NCI-H526 treated with DMSO at 0.1 percent for 48 hours (cell line): ENCODE results near the gene CCNE1.

Source experiments
- DNase-seq: peaks from one replicate; lab custom pipeline; 2025; lab: John Stamatoyannopoulos, UW

Gene CCNE1

GRCh38 chr19:29811125-29812079 is at the start of gene CCNE1:
TSS of gene CCNE1 (plus strand) at chr19:29811991. CDS start at chr19:29812556, 565 bp downstream.
- peak; percentile 63 for DNase-seq

DNA sequence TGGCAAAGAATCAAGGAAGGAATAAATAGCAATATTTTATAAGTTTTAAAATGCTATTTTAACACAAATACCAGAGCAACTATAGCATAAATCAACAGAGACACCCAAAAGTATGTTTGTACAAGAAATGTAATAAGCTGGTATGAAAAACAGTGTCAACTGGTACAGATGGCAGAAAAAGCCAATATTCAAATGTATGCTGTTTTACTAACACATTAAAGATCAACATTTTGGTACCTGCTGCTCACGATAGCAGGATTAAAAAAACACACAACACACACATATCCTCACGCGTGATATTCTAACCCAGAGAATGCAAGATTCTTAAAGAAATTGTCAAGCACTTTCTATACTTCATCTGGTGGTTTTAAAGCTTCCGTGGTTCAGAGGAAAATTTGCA is 48.6 kb upstream of the CCNE1 start:
- no peak for DNase-seq

DNA sequence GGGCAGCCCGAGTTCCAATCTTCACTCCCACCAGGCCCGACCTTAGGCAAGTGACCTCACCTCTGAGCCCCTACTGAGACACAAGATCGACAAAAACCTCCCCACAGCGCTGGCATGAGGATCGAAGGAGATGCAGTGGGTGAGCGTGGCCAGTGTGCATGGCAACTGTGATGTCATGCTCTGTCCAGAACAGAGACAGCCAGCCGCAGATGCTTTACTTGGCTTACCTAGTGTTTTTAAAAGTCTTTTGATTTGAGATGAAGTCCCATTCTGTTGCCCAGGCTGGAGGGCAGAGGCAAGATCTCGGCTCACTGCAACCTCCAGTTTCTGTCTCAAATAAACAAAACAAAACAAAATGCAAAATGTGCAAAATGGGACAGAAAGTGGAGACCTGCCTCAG is 47.4 kb upstream of the CCNE1 start:
- no peak for DNase-seq

DNA sequence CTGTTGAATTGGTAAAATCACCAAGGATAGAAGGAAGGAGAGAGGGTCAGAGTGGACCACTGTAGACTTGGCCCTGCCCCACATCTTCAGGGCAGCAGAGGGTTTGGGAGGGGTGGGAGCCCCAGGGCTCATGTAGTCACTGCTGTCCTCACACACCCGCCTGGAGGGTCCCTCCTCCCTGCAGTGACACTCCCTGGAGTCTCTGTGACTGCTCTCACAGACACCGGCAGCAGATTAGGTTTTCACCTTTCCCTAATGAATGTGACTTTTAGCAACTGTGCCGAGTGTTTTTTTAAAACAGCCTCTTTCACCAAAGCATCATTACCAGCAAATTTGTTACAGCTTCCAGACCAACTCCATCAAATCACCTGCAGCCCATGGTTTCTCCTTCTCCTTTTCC is 45.7 kb upstream of the CCNE1 start:
- no peak for DNase-seq

DNA sequence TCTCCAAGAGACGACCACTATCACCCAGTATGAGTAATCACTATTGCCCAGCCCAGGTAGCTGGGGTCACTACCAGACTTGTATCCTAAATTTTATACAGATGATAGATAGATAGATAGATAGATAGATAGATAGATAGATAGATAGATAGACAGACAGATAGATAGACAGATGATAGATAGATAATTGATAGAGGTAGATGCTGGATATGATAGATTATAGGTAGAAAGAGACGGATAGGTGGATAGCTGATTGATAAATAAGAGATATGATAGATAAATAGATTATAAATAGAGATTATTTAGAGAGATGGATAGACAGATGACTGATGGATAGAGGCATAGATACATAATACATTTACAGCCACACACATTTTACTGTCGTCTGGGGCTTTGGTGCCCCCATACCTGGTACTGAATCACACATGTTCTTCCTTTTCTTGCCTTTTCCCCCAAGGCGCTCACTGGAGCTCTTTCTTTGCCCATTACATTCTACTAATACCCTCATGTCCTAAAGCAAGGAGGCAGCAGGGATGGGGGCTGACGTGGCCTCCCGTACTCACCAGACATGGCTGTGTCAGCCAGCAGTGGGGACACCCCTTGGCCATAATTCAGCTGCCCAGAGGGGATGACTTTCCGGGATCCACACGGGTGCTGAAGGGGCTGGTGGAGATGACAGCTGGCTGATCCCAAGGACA is 44.6 kb upstream of the CCNE1 start:
- no peak for DNase-seq

DNA sequence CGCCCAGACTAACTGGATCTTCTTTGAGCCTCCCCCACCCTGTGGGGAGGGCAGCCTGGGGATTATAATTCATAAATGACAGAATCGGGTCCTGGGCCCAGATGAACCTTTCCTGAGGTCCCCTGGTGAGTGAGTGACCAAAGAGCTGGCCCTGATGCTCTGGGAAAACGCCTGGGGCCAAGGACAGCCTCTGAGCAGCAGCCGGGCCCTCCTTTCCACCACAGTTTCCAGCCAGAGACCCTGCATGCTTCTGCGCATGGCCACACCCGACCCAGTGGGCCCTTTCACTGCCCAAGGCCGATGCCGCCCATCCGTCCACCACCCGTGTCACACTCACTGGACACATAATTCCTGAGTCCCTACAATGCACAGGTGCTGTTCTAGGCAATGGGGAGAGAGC is 43.6 kb upstream of the CCNE1 start:
- no peak for DNase-seq

DNA sequence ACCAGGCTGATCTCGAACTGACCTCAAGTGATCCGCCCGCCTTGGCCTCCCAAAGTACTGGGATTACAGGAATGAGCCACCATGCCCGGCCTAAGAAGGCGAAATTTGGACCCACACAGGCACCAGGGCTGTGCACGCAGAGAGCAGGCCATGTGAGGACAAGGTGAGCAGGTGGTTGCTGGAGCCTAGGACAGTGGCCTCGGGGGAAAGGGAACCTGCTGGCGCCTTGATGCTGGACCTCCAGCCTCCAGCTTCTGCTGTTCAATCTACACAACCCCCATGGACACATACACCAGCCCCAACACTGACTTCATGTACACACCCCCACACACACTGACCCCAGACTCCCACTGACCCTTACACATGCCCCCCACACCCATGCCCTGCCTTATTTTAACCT is 41.8 kb upstream of the CCNE1 start:
- no peak for DNase-seq

DNA sequence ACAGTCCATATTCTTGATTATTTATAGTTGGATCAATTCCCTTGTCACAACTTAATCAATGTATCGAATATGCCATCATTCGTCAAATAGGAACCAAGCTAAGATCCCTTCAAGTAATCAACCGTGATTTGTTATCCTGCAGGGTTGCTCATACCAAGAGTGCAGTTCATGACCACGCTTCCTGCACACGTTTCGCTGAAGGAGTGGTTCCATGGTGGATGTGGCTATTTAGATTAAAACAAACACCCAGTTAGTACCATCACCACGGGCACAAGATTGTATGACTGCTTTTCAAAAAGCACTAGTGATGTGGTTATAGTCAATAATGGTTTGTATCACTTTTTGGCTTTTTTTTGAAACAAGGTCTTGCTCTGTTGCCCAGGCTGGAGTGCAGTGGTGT is 41.1 kb upstream of the CCNE1 start:
- DNase-seq = no peak

- no peak for DNase-seq
Measured at GRCh38 chr19:29771708-29772414, 39.9 kb upstream of the CCNE1 start.

DNA sequence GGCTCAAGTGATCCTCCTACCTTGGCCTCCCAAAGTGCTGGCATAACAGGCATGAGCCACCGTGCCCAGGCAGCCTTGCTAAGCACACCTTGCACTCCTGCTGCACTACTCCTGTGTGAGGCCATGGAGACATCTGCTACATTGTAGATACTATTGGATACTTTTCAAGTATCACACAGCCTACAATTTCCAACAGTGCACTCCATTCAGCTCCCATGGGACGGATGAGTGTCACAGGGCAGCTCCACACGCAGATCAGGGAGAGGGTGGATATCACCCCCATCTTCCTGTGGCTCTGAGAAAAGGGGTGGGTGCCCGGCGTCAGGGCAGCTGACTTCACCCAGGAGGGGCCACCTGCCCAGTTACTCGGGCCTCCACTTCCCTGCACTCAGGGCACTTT is 39.1 kb upstream of the CCNE1 start:
- DNase-seq = no peak

DNA sequence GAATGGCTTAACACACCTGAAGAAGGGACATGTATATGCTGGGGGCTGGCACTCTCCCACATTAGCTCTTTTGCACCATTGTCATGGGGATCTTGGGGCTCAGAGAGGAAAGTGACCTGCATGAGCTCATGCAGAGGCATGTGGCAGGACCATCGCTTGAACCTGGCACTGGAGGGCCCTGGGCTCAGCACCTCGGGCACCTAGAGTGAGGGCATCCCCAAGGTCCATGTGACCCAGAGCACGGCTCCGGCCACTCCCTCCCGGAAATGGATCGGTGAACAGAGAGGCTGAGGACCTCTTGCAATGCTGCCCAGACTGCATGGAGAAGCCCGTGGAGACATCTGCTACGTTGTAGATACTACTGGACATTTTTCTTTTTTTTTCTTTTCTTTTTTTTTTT is 38.6 kb upstream of the CCNE1 start:
- DNase-seq = no peak

GRCh38 chr19:29774126-29774525 is 37.7 kb upstream of the CCNE1 start:
- no peak for DNase-seq

GRCh38 chr19:29777781-29778309 is 33.9 kb upstream of the CCNE1 start:
- no peak for DNase-seq

GRCh38 chr19:29779921-29780320 is 31.9 kb upstream of the CCNE1 start:
- no peak for DNase-seq

- no peak for DNase-seq
Measured at GRCh38 chr19:29781386-29782259, 30.2 kb upstream of the CCNE1 start.

- no peak for DNase-seq
Measured at GRCh38 chr19:29782260-29782580, 29.6 kb upstream of the CCNE1 start.

DNA sequence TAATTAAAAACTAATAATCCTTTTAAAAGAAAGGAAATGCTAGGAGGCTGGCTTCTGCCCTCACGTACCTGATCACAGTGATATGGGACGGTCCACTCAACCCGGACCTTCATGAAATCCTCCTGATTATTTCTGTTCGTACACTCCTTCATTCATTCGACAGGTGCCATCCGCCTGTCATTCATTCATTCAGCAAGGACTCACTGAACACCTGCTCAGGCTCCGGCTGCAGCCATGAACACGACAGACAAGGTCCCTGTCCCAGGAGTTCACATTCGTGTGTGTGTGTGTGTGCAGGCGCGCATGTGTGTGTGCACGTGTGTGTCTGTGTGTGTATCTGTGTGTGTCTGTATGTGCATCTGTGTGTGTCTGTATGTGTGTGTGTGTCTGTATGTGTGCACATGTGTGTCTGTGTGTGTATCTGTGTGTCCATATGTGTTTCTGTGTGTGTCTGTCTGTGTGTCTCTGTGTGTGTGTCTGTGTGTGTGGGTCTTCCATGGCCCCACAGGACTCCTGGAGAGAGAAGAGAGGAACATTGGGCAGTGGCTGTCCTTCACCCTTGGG is 28.1 kb upstream of the CCNE1 start:
- DNase-seq = no peak

- no peak for DNase-seq
Measured at GRCh38 chr19:29784598-29785223, 27.1 kb upstream of the CCNE1 start.

- no peak for DNase-seq
Measured at GRCh38 chr19:29785360-29785759, 26.4 kb upstream of the CCNE1 start.

GRCh38 chr19:29785955-29786589 is 25.7 kb upstream of the CCNE1 start:
- no peak for DNase-seq
